Kidney (tissue), 14 donors: ENCODE results near the gene PLEKHJ1. TPM values are rescaled to one million over a fixed set of nuclear protein-coding genes. Genes with fewer than 3 reads are reported as not detected.
A peak's percentile ranks its signal among the peaks of the same experiment; 100 is the strongest.

Experiments
- DNase-seq, 5 donors: peaks; one replicate each; pipeline ENCODE4 v3.0.0-alpha.2; 2013 to 2020
- FAIRE-seq: peaks from 2 replicates; lab custom pipeline; 2012; peaks lifted over from hg19 to GRCh38; lab: Jason Lieb, UNC
- H3K27ac ChIP-seq, 2 donors: one replicate each; pipeline ENCODE4 v1.7.0; 2013; ENCODE audit warnings: low read depth in 2 of 2, low read length in 2 of 2, inconsistent platforms in 1 of 2
- H3K27me3 ChIP-seq: one replicate; pipeline ENCODE4 v1.7.1; 2013; ENCODE audit warnings: low read length, inconsistent platforms; ENCODE audit not compliant: control insufficient read depth, insufficient read depth
- H3K36me3 ChIP-seq, 3 donors: one replicate each; pipeline versions ENCODE4 v1.7.0 to v1.7.1; 2013; ENCODE audit warnings: low read length in 3 of 3, control low read depth in 1 of 3, inconsistent platforms in 1 of 3; ENCODE audit not compliant: insufficient read depth in 3 of 3, control insufficient read depth in 2 of 3
- H3K4me1 ChIP-seq, 3 donors: one replicate each; pipeline versions ENCODE4 v1.7.0 to v1.7.1; 2013; ENCODE audit warnings: low read length in 3 of 3, inconsistent platforms in 1 of 3, low read depth in 1 of 3; ENCODE audit not compliant: control insufficient read depth in 2 of 3, insufficient read depth in 2 of 3
- H3K4me3 ChIP-seq, 3 donors: one replicate each; pipeline versions ENCODE4 v1.7.0 to v1.8.1; 2013; ENCODE audit warnings: low read length in 3 of 3, control low read depth in 1 of 3, inconsistent platforms in 1 of 3
- H3K9ac ChIP-seq, 3 donors: one replicate each; pipeline versions ENCODE4 v1.7.0 to v1.7.1; 2013; ENCODE audit warnings: low read length in 3 of 3, control low read depth in 1 of 3, inconsistent platforms in 1 of 3
- H3K9me3 ChIP-seq, 3 donors: one replicate each; pipeline versions ENCODE4 v1.7.0 to v1.7.1; 2013; ENCODE audit warnings: low read length in 3 of 3, control low read depth in 1 of 3, inconsistent platforms in 1 of 3; ENCODE audit not compliant: control insufficient read depth in 2 of 3, insufficient read depth in 1 of 3
- intact Hi-C: fragments of 100-400 bp; cut with DNase I; formaldehyde crosslinking; loops from one replicate; pipeline ENCODE4 v1.11.1; 2022
- polyA plus RNA-seq: library from polyadenylated mRNA; stranded (reverse); fragments of 350-450 nt; fragmentation: Illumina TruSeq; extraction: RNeasy Lipid Tissue Mini Kit (QIAGEN cat#74804); gene quantifications from one replicate; pipeline ENCODE4 v1.2.3, GENCODE V29; 2014; ENCODE audit warnings: low read depth, low replicate concordance; ENCODE audit not compliant: insufficient read depth
- total RNA-seq: library from RNA; stranded (reverse); fragmentation: NEBNext Ultra II Directional; extraction: Animal tissue kit (Norgen Biotek cat#: 25700); gene quantifications from one replicate; pipeline ENCODE4 v1.2.1, GENCODE V29; 2021
- TF ChIP-seq, protein P1 (sequence below): IDR thresholded peaks from 3 replicates; pipeline ENCODE4 v1.5.1; 2012; ENCODE audit warnings: mild to moderate bottlenecking, moderate library complexity, borderline replicate concordance; ENCODE audit not compliant: insufficient read depth; ENCODE audit errors: extremely low read depth
- donor health status: control.
- donor health status: control.
- donor health status: control.
- donor health status: control.
- donor health status: control.
- donor health status: DM: yes; HTN: yes; CAD: no.
- donor health status: Normal renal cell carcinoma (clear cell type).

PLEKHJ1 gene
- total and polyA plus RNA-seq, 2 donors from 2014 or later: 59.7 to 156 TPM

DNA sequence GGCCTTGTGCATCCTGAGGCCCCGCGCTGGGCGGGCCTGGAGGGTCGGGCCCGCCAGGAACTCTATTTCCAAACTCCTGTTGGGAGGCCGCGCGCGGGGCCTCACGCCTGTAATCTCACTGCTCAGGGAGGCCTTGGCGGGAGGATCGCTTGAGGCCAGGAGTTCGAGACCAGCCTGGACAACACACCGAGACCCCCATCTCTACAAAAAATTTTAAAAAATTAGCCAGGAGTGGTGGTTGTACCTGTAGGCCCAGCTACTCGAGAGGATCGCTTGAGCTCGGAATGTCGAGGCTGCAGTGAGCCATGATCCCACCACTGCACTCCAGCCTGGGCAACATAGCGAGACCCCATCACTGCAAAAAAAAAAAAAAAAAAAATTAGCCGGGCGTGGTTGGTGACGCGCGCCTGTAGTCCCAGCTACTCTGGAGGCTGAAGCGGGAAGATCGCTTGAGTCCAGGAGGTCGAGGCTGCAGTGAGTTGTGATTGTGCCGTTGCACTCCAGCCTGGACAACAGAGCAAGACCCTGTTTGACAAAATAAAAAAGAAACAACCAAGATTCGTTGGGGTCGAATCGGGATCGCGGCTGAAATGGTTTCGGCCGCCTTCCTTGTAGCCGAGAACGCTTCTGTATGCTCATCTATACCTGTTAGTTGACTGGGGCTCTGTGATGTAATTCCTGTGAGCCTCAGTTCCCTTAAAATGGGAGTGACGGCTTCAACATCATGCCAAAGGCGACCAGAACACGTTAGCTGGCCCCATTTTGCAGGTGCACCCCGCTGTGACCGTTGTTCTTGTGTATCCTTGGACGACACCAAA is 1.1 kb upstream of the PLEKHJ1 start:
- TF ChIP-seq, protein P1, sequence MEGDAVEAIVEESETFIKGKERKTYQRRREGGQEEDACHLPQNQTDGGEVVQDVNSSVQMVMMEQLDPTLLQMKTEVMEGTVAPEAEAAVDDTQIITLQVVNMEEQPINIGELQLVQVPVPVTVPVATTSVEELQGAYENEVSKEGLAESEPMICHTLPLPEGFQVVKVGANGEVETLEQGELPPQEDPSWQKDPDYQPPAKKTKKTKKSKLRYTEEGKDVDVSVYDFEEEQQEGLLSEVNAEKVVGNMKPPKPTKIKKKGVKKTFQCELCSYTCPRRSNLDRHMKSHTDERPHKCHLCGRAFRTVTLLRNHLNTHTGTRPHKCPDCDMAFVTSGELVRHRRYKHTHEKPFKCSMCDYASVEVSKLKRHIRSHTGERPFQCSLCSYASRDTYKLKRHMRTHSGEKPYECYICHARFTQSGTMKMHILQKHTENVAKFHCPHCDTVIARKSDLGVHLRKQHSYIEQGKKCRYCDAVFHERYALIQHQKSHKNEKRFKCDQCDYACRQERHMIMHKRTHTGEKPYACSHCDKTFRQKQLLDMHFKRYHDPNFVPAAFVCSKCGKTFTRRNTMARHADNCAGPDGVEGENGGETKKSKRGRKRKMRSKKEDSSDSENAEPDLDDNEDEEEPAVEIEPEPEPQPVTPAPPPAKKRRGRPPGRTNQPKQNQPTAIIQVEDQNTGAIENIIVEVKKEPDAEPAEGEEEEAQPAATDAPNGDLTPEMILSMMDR: no peak
- Histone ChIP-seq H3K36me3 (no peaks in the 10 kb centered on the region), H3K9ac (peak overlapping the region; percentile 44 to 91 (median 74)), H3K27me3 (no peaks in the 10 kb centered on the region), H3K9me3 (no peaks in the 10 kb centered on the region), H3K27ac (peak overlapping the region; percentile 100), H3K4me1 (peaks cover 2 to 51% (median 33%) of the 10 kb centered on the region in 3 donors), H3K4me3 (peak overlapping the region; percentile 73 to 79 (median 76))
- DNase-seq (no peak), FAIRE-seq (no peak)
- intact Hi-C loops: no loop called here

GRCh38 chr19:2236064-2236313 is 140 bp downstream of the PLEKHJ1 start:
- Histone ChIP-seq H3K27ac (peak overlapping the region; percentile 100), H3K4me3 (peak overlapping the region; percentile 30 to 79 (median 76)), H3K9ac (peak overlapping the region in 1 of 3 donors; percentile 66), H3K4me1 (peaks cover 2 to 40% (median 21%) of the 10 kb centered on the region in 3 donors), H3K27me3 (no peaks in the 10 kb centered on the region), H3K36me3 (peaks cover 0 to 3% (median 0%) of the 10 kb centered on the region in 3 donors), H3K9me3 (no peaks in the 10 kb centered on the region)
- FAIRE-seq (no peak), DNase-seq (peak in 1 of 5 donors; percentile 89)
- intact Hi-C loops: no loop called here
- TF ChIP-seq, protein P1: no peak

GRCh38 chr19:2235381-2236063 is 607 bp downstream of the PLEKHJ1 start:
- Histone ChIP-seq H3K27me3 (no peaks in the 10 kb centered on the region), H3K4me3 (peak overlapping the region; percentile 40 to 79 (median 46)), H3K36me3 (peaks cover 0 to 3% (median 0%) of the 10 kb centered on the region in 3 donors), H3K9me3 (no peaks in the 10 kb centered on the region), H3K27ac (peak overlapping the region; percentile 100), H3K9ac (peak overlapping the region; percentile 15 to 66 (median 52)), H3K4me1 (peaks cover 2 to 35% (median 16%) of the 10 kb centered on the region in 3 donors)
- intact Hi-C loops: no loop called here
- TF ChIP-seq, protein P1: no peak
- DNase-seq (peak in 1 of 5 donors; percentile 46), FAIRE-seq (no peak)
